ENCODE measurements around the gene AQP2. TPM values are rescaled to one million over a fixed set of nuclear protein-coding genes. Genes with fewer than 3 reads are reported as not detected.

Gene AQP2
- total and polyA plus RNA-seq, 2 donors (not counting 1 experiment from before 2014, with no cell fraction given): not detected

DNA sequence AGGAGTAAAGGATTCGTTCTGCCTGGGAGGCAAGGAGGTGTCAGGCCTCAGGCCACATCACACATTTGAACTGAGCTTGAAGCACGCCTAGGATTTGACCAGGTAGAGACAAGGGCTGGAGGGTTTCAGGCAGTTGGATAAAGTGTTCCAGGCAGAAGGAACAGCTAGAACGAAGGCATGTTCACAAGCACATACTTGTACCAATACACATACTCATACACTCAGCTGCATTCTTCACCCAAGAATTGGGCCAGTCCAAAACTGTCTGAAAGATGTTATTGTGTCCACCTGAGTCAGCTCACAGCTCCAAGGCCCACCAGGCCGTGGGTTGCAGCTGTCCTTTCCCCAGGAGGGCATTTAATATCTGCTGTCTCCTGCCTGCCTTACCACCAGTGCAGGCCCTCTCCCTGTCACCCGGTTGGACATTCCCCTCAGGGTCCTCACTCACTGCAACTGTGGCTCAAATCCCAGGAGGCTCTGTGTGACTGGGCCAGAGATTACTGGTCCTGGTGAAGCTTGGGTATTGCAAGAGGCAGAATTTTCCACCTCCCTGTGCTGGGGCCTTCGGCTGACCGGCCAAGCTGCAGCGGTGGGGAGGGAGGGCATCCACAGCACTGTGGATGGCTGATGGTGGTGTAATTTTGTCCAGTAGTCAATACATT, 12.8 kb upstream of the AQP2 start:
- DNase-seq (no peak), ATAC-seq (ENCODE audit: low read depth) (no peak)
- Histone ChIP-seq H3K27me3 (replicated peaks in 1 of 4; ENCODE audit: control extremely low read depth in 1 of 4, control insufficient read depth in 3 of 4, insufficient read depth in 4 of 4, low read length in 3 of 4) (no peaks in the 10 kb centered on the region), H4K20me1 (ENCODE audit: control insufficient read depth, insufficient read depth, low read length, poor library complexity, severe bottlenecking) (no peaks in the 10 kb centered on the region), H3K4me1 (ENCODE audit: control insufficient read depth in 2 of 2, insufficient read depth in 2 of 2, low read length in 2 of 2) (no peaks in the 10 kb centered on the region), H3K79me2 (ENCODE audit: control insufficient read depth, insufficient read depth, low read length) (no peaks in the 10 kb centered on the region), H3K4me3 (ENCODE audit: control extremely low read depth in 1 of 5, extremely low read depth in 1 of 5, insufficient read depth in 1 of 5, low read depth in 2 of 5, low read length in 4 of 5) (no peak overlapping the region), H3K9me3 (ENCODE audit: control extremely low read depth in 1 of 3, control insufficient read depth in 2 of 3, insufficient read depth in 1 of 3, low read length in 2 of 3) (no peaks in the 10 kb centered on the region), H3K9ac (ENCODE audit: low read length) (no peak overlapping the region), H3K27ac (ENCODE audit: low read length in 2 of 2) (no peak overlapping the region), H3K36me3 (replicated peaks in 1 of 2; ENCODE audit: control extremely low read depth in 1 of 2, control insufficient read depth in 1 of 2, extremely low read depth in 1 of 2, insufficient read depth in 2 of 2, low read length in 1 of 2) (no peaks in the 10 kb centered on the region), H2AFZ (ENCODE audit: insufficient read depth, low read depth, low read length, poor library complexity, severe bottlenecking) (no peak overlapping the region), H3K4me2 (replicated peaks; ENCODE audit: low read depth, low read length, poor library complexity, severe bottlenecking) (no peak overlapping the region)
- Mint-ChIP-seq H3K27me3 (peaks cover 14% of the 10 kb centered on the region), H3K4me1 (peaks cover 5% of the 10 kb centered on the region), H3K27ac (no peak overlapping the region), H3K9me3 (ENCODE audit: insufficient read depth) (no peaks in the 10 kb centered on the region), H3K4me3 (no peak overlapping the region)
- ChIA-PET POLR2A (no interaction called here), CTCF (interaction anchor here (0.7 to 1.6 kb wide), 3 partner anchors 9 to 1141 kb away, joined by 3 to 9 read pairs (median 3); no protein-coding TSS in a partner anchor)
- WGBS (ENCODE audit: insufficient coverage): 94% methylated on average over 5 of the region's 8 CpGs
- no peak for TF ChIP-seq EZH2 (IDR thresholded peaks at IDR 0.05; ENCODE audit: borderline replicate concordance, insufficient read depth, low read depth, low read length, poor library complexity, severe bottlenecking)
- TF ChIP-seq, protein P1, sequence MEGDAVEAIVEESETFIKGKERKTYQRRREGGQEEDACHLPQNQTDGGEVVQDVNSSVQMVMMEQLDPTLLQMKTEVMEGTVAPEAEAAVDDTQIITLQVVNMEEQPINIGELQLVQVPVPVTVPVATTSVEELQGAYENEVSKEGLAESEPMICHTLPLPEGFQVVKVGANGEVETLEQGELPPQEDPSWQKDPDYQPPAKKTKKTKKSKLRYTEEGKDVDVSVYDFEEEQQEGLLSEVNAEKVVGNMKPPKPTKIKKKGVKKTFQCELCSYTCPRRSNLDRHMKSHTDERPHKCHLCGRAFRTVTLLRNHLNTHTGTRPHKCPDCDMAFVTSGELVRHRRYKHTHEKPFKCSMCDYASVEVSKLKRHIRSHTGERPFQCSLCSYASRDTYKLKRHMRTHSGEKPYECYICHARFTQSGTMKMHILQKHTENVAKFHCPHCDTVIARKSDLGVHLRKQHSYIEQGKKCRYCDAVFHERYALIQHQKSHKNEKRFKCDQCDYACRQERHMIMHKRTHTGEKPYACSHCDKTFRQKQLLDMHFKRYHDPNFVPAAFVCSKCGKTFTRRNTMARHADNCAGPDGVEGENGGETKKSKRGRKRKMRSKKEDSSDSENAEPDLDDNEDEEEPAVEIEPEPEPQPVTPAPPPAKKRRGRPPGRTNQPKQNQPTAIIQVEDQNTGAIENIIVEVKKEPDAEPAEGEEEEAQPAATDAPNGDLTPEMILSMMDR (IDR thresholded peaks at IDR 0.05): no peak
- intact Hi-C loops (cut with micrococcal nuclease): no loop called here

DNA sequence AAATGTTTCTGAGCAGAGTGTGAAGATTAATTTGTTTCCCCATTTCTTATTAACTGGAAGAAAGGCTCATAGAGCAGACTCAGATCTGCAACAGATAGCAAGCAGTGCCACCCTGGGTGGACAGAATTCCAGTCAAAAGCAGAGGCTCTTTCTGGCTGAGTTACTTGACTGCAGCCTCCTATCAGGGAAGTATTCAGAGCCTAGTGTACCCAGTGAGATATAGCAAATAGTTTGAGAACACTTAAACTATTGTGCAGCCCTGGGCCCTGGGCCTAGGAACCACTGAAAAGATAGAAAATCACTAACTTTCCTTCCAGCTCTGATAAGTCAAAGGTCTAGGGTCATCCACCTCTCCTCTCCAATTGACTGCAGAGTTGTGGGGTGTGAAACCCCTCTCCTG, 11.2 kb upstream of the AQP2 start:
- no peak overlapping the region for H3K4me3 ChIP-seq (ENCODE audit: control extremely low read depth in 1 of 5, extremely low read depth in 1 of 5, insufficient read depth in 1 of 5, low read depth in 2 of 5, low read length in 4 of 5)
- POLR2A ChIA-PET: no interaction called here
- ATAC-seq (ENCODE audit: low read depth) (no peak), DNase-seq (no peak)
- no peaks in the 10 kb centered on the region for H3K9me3 ChIP-seq (ENCODE audit: control extremely low read depth in 1 of 3, control insufficient read depth in 2 of 3, insufficient read depth in 1 of 3, low read length in 2 of 3)
- CTCF ChIA-PET: no interaction called here
- H3K4me2 ChIP-seq (replicated peaks; ENCODE audit: low read depth, low read length, poor library complexity, severe bottlenecking): no peak overlapping the region
- no peak overlapping the region for H3K27ac ChIP-seq (ENCODE audit: low read length in 2 of 2)
- intact Hi-C loops (cut with micrococcal nuclease): no loop called here
- no peaks in the 10 kb centered on the region for H3K9me3 Mint-ChIP-seq (ENCODE audit: insufficient read depth)
- H4K20me1 ChIP-seq (ENCODE audit: control insufficient read depth, insufficient read depth, low read length, poor library complexity, severe bottlenecking): no peaks in the 10 kb centered on the region
- TF ChIP-seq, protein P1 (IDR thresholded peaks at IDR 0.05): no peak
- no peak for TF ChIP-seq EZH2 (IDR thresholded peaks at IDR 0.05; ENCODE audit: borderline replicate concordance, insufficient read depth, low read depth, low read length, poor library complexity, severe bottlenecking)
- H3K36me3 ChIP-seq (replicated peaks in 1 of 2; ENCODE audit: control extremely low read depth in 1 of 2, control insufficient read depth in 1 of 2, extremely low read depth in 1 of 2, insufficient read depth in 2 of 2, low read length in 1 of 2): no peaks in the 10 kb centered on the region
- H2AFZ ChIP-seq (ENCODE audit: insufficient read depth, low read depth, low read length, poor library complexity, severe bottlenecking): no peak overlapping the region
- peaks cover 14% of the 10 kb centered on the region for H3K27me3 Mint-ChIP-seq
- peaks cover 7% of the 10 kb centered on the region for H3K4me1 Mint-ChIP-seq
- no peaks in the 10 kb centered on the region for H3K79me2 ChIP-seq (ENCODE audit: control insufficient read depth, insufficient read depth, low read length)
- no peaks in the 10 kb centered on the region for H3K27me3 ChIP-seq (replicated peaks in 1 of 4; ENCODE audit: control extremely low read depth in 1 of 4, control insufficient read depth in 3 of 4, insufficient read depth in 4 of 4, low read length in 3 of 4)
- H3K4me3 Mint-ChIP-seq: no peak overlapping the region
- no peak overlapping the region for H3K27ac Mint-ChIP-seq
- no peak overlapping the region for H3K9ac ChIP-seq (ENCODE audit: low read length)
- H3K4me1 ChIP-seq (ENCODE audit: control insufficient read depth in 2 of 2, insufficient read depth in 2 of 2, low read length in 2 of 2): no peaks in the 10 kb centered on the region
